Large intestine (tissue), 12 donors: ENCODE measurements around the gene HACL1. TPM values are rescaled to one million over a fixed set of nuclear protein-coding genes. Genes with fewer than 3 reads are reported as not detected.
A peak's percentile ranks its signal among the peaks of the same experiment; 100 is the strongest.

Experiments
- DNase-seq, 2 donors: peaks; one replicate each; pipeline versions ENCODE4 v3.0.0 to v3.0.0-alpha.2; 2013
- H3K27ac ChIP-seq: one replicate; pipeline ENCODE4 v1.5.1; 2013; ENCODE audit warnings: low read length
- H3K27me3 ChIP-seq: 2 replicates; pipeline ENCODE4 v1.6.1; 2013; ENCODE audit warnings: low read length; ENCODE audit not compliant: control insufficient read depth, insufficient read depth
- H3K36me3 ChIP-seq: 2 replicates; pipeline ENCODE4 v1.6.1; 2013; ENCODE audit warnings: low read length; ENCODE audit not compliant: control insufficient read depth, insufficient read depth
- H3K4me1 ChIP-seq: one replicate; pipeline ENCODE4 v1.6.1; 2013; ENCODE audit warnings: low read length; ENCODE audit not compliant: control insufficient read depth, insufficient read depth
- H3K4me3 ChIP-seq: one replicate; pipeline ENCODE4 v1.5.1; 2013; ENCODE audit warnings: low read length
- H3K9me3 ChIP-seq: one replicate; pipeline ENCODE4 v1.6.1; 2013; ENCODE audit warnings: mild to moderate bottlenecking, low read depth, low read length, moderate library complexity; ENCODE audit not compliant: control insufficient read depth
- WGBS: methylation state at CpG from one replicate; pipeline ENCODE4 v1.1.5; 2013; ENCODE audit warnings: low lambda C conversion rate; ENCODE audit not compliant: insufficient coverage; 5-methylcytosine and 5-hydroxymethylcytosine counted together
- long read RNA-seq, 11 donors: transcript quantifications; one replicate each; lab custom pipeline, GENCODE V29; 2026
- polyA plus RNA-seq: library from polyadenylated mRNA; unstranded; fragments of 120-200 nt; gene quantifications from one replicate; pipeline ENCODE4 v1.2.1, GENCODE V29; 2013

HACL1 gene
- 23.3 TPM for polyA plus RNA-seq
- long read RNA-seq, donor 1, partial matches to known transcripts: 0 of 1 reads
- long read RNA-seq, donor 1, other reads (novel, unspliced or antisense): 0 of 1 reads
- long read RNA-seq, donor 2, partial matches to known transcripts: 0 of 4 reads
- long read RNA-seq, donor 2, other reads (novel, unspliced or antisense): 0 of 4 reads
- long read RNA-seq, donor 3: 0 reads
- long read RNA-seq, donor 4, partial matches to known transcripts: 0 of 1 reads
- long read RNA-seq, donor 4, other reads (novel, unspliced or antisense): 0 of 1 reads
- long read RNA-seq, donor 5, partial matches to known transcripts: 0 of 7 reads
- long read RNA-seq, donor 5, other reads (novel, unspliced or antisense): 5 of 7 reads
- long read RNA-seq, donor 6, transcript HACL1-201 (17 exons, 2,266 nt): major isoform, 6 of 9 reads
- long read RNA-seq, donor 6, partial matches to known transcripts: 0 of 9 reads
- long read RNA-seq, donor 6, other reads (novel, unspliced or antisense): 0 of 9 reads
- long read RNA-seq, donor 7, partial matches to known transcripts: 6 of 7 reads
- long read RNA-seq, donor 7, other reads (novel, unspliced or antisense): 0 of 7 reads
- long read RNA-seq, donor 8, transcript HACL1-201 (17 exons, 2,266 nt): major isoform, 5 of 5 reads
- long read RNA-seq, donor 8, partial matches to known transcripts: 0 of 5 reads
- long read RNA-seq, donor 8, other reads (novel, unspliced or antisense): 0 of 5 reads
- long read RNA-seq, donor 9, partial matches to known transcripts: 0 of 3 reads
- long read RNA-seq, donor 9, other reads (novel, unspliced or antisense): 0 of 3 reads
- long read RNA-seq, donor 10, partial matches to known transcripts: 0 of 4 reads
- long read RNA-seq, donor 10, other reads (novel, unspliced or antisense): 0 of 4 reads
- long read RNA-seq, donor 11, transcript HACL1-201 (17 exons, 2,266 nt): major isoform, 6 of 6 reads
- long read RNA-seq, donor 11, partial matches to known transcripts: 0 of 6 reads
- long read RNA-seq, donor 11, other reads (novel, unspliced or antisense): 0 of 6 reads

DNA sequence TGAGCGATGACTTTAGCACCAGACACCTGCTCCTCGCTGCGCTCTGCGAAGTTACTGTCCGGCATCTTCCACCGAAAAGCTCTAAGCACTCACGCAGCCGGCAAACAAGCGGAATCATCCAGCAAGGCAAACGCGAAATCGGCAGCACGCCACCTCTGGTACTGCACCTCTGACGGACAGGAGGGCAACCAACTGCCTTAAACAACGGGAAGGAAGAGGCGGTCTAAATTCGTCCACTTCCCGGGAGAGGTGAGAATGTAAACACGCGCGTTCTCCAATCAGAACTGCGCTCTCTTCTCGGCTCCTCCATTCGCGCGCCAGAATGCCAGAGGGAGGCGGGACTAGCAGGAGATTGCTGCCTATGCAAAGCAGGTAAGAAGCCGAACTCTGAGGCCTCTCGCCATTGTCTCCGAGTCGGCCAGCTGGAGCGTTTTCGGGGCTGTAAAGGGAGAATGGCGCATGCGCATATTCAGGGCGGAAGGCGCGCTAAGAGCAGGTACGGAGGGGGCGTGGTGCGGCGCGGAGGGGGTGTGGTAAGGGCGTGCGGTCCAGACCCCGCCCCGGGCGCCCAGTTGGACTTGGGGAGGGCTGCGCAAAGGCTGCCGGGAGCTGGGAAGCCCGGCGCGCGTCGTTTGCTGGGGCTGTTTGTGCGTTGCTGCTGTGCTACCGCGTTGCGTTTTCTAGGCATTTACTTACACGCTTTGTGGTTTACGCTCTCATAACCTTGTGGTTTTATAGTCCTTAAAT is at the start of gene HACL1, which contains the start of gene BTD:
Gene HACL1, minus strand, starts transcription at position 171 of the 747 bp plus-strand sequence. Its CDS starts 106 bp downstream, at position 65.
Gene BTD, plus strand, starts transcription at position 347 of the 747 bp plus-strand sequence. CDS start 33,695 bp downstream, outside the sequence.
- Histone ChIP-seq H3K36me3 (peaks cover 20% of the 10 kb centered on the region), H3K9me3 (no peaks in the 10 kb centered on the region), H3K27me3 (no peaks in the 10 kb centered on the region), H3K27ac (peak within 1 kb of the TSS; percentile 97), H3K4me1 (peaks cover 28% of the 10 kb centered on the region), H3K4me3 (peak within 1 kb of the TSS; percentile 83)
- WGBS: no CpG with 5 or more reads among the region's 61 CpGs
- DNase-seq: peak; percentile 99 to 100

DNA sequence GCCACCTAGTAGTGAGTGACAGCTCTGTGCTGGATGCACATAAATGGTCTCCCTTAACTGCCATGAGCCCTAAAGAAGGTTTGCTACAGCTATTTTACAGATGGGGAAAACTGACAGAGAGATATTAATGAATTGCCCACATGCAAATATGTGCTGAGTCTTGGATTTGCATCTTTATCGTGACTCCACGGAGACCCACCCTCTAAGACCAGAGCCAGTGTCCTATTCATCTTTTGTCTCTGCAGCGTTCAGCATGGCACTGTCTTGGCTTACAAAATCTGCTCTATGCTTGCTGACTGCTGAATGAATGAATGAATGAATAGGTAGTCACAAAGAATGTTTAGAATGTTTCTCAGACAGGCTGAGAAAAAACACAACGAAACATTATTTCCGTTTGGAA is 48.5 kb upstream of the HACL1 start:
- H3K4me3 ChIP-seq: no peak overlapping the region
- no peak overlapping the region for H3K27ac ChIP-seq
- H3K27me3 ChIP-seq: no peaks in the 10 kb centered on the region
- peaks cover 3% of the 10 kb centered on the region for H3K36me3 ChIP-seq
- H3K9me3 ChIP-seq: no peaks in the 10 kb centered on the region
- no peak for DNase-seq
- H3K4me1 ChIP-seq: no peaks in the 10 kb centered on the region
- WGBS: 73% methylated on average over 2 of the region's 5 CpGs

DNA sequence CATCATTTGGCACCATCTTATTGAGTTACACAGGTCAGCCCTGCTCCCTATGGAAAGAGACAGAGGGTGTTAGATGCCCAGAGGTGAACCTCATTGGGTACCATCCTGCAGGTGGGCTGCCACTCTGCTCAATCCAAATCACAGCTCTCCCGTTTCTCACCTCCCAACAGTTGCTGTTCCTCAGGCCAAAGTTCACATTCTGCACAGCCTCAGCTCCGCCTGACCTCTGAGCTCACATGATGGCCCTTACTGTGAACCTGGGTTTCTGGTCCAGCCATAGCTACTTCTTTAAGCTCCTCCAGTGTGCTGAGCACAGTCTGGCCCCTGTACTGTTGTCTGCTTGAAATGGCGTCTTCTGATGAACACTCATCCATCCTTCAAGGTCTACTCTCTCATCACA is 48.0 kb upstream of the HACL1 start:
- no CpG with 5 or more reads among the region's 3 CpGs for WGBS
- DNase-seq: no peak
- no peak overlapping the region for H3K27ac ChIP-seq
- H3K27me3 ChIP-seq: no peaks in the 10 kb centered on the region
- H3K4me3 ChIP-seq: no peak overlapping the region
- H3K9me3 ChIP-seq: no peaks in the 10 kb centered on the region
- H3K4me1 ChIP-seq: no peaks in the 10 kb centered on the region
- H3K36me3 ChIP-seq: peaks cover 8% of the 10 kb centered on the region

DNA sequence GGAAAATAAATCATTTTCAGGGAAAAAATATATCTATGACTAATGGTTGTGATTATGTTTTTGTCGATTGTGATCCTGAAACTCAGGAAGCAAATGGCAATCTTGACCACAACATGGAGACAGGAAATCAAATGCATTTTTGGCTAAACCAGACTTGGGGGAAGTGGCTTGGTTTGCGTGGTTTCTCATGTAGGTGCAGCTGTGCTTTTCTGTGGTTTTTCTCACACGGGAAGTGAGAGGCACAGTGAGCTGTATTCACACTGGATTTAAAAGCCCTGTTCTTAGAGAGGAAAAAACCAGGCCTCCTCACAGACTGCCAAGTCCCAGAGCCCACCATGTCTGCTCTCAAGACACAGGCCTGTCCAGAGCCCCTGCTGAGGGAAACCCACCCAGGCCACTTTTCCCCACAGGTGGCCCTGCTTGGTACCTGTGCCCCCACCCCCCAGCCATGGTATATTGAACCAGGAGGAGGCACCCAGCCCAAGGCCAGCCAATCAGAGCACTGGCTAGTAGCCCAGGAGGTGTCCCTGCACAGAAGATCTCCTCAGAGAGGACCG is 46.3 kb upstream of the HACL1 start:
- H3K27ac ChIP-seq: no peak overlapping the region
- WGBS: 100% methylated on average over 1 of the region's 4 CpGs
- DNase-seq: no peak
- H3K4me3 ChIP-seq: no peak overlapping the region
- H3K27me3 ChIP-seq: no peaks in the 10 kb centered on the region
- H3K9me3 ChIP-seq: no peaks in the 10 kb centered on the region
- H3K4me1 ChIP-seq: no peaks in the 10 kb centered on the region
- peaks cover 10% of the 10 kb centered on the region for H3K36me3 ChIP-seq

DNA sequence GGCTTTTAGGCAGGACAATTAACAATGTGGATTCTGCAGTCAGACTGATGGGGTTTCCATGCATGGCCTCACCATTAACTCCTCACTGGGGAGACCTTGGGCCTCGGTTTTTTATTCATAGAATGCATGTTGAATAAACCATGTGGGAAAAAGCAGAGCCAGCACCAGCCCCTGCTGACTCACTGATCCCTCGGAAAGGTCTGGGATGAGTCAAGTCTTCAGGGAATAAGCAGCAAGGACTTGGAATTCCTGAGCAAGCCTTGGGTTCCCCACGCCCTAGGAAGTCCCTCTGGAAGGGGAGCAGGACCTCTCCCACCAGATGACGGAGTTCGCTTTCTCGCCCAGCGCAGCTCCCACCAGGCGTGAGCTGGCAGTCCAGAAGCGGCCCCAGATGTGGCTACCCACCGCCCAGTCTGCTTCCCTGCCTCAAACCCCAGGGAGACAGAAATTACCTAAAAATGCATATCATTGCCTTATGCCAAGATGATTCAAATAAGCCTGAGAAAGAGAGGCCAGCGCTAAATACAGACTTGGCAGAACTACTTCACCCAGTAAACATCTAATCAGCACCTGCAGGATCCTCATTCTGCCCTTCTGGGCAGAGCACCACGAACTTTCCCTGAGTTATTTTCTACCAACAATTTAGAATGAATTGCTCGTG is 45.6 kb upstream of the HACL1 start:
- H3K27ac ChIP-seq: no peak overlapping the region

DNA sequence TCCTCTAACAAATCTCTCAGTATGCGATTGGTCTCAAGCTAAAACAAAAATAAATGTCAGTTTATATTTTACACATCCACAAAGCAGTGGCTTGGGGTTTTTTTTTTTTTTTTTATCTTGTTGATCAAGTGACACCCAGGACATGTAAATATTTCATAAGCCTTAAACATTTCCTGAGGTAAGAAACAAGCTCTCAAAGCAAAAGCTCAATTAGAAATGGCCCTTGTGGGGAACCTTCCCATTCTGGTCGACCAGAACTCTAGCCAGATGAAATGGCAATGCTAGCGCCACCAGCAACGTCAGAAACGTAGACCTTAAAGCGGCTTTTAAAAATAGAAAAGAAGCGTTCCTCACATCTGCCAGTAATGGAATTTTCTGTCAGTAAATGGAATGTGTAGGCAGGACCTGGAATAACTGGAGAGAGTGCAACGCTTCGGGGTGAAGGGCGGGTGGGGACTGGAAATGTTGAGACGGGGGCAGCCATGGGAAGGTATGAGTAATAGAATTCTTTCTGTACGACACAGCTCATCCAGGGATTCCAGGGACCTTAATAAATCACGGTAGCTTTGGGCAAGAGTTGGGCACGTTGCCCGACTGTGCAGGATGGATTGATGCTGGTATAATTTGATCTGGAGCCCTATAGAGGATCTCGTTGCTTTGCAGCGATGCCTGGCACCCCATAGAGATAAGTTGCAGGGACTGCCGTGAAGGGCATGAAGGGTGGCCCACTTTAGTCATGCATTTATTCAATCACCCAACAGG is 44.6 kb upstream of the HACL1 start:
- no peak for DNase-seq
- no peak overlapping the region for H3K27ac ChIP-seq

More for the DNA sequence above, 45.6 kb upstream of the HACL1 start:
- 88% methylated on average over 1 of the region's 13 CpGs for WGBS
- peaks cover 13% of the 10 kb centered on the region for H3K36me3 ChIP-seq
- H3K27me3 ChIP-seq: no peaks in the 10 kb centered on the region
- no peak overlapping the region for H3K4me3 ChIP-seq
- no peaks in the 10 kb centered on the region for H3K9me3 ChIP-seq
- no peak for DNase-seq
- no peaks in the 10 kb centered on the region for H3K4me1 ChIP-seq

DNA sequence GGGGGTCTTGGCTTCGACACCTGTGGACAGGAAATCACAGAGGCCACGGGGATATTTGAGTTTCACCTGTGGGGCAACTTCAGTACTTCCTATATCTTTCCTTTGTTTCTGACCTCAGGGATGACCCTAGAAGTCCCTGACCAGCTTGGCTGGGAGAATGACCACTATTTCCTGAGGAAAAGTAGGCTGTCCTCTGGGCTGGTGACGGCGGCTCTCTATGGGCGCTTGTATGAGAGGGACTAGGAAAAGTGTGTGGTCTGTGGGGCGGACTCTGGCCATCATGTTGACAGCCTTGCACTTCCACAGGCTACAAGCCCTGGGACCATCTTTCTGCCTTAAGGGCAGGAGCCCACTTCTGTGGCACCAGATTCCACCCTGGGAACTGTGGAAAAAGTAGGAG is 43.9 kb upstream of the HACL1 start:
- peaks cover 14% of the 10 kb centered on the region for H3K36me3 ChIP-seq
- no peaks in the 10 kb centered on the region for H3K9me3 ChIP-seq
- no peak for DNase-seq
- no peak overlapping the region for H3K27ac ChIP-seq
- no CpG with 5 or more reads among the region's 6 CpGs for WGBS
- no peaks in the 10 kb centered on the region for H3K4me1 ChIP-seq
- H3K4me3 ChIP-seq: no peak overlapping the region
- H3K27me3 ChIP-seq: no peaks in the 10 kb centered on the region

More for the DNA sequence above, 44.6 kb upstream of the HACL1 start:
- H3K27me3 ChIP-seq: no peaks in the 10 kb centered on the region
- no peak overlapping the region for H3K4me3 ChIP-seq
- no peaks in the 10 kb centered on the region for H3K4me1 ChIP-seq
- peaks cover 14% of the 10 kb centered on the region for H3K36me3 ChIP-seq
- no peaks in the 10 kb centered on the region for H3K9me3 ChIP-seq
- 87% methylated on average over 5 of the region's 18 CpGs for WGBS

DNA sequence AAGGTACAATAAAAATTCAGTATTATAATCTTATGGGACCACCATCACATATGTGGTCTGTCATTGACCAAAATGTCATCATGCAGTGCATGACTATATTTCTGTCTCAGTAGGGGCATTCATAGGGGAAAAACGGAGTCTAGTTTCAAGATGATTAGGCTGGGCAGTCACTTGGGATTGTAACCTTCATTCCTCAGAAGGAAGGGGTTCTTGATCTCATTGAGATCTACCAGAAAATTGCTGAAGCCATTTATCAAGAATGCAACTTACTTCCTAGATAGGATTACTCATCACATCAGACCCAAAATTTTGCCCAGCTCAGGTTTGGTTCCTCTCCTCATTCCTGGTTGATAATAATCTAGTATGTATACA is 37.5 kb upstream of the HACL1 start:
- Histone ChIP-seq H3K9me3 (no peaks in the 10 kb centered on the region), H3K27ac (no peak overlapping the region), H3K36me3 (peaks cover 9% of the 10 kb centered on the region), H3K4me1 (peaks cover 4% of the 10 kb centered on the region), H3K27me3 (no peaks in the 10 kb centered on the region), H3K4me3 (no peak overlapping the region)
- DNase-seq: no peak
- no CpG with 5 or more reads among the region's 1 CpG for WGBS
